C1 segment of cervical spinal cord (tissue), 14 donors: ENCODE data around the gene HLA-DPB1.

ENCODE experiments used
- DNase-seq, 14 donors: peaks; one replicate each; lab custom pipeline; 2025; lab: John Stamatoyannopoulos, UW

The HLA-DPB1 gene

GRCh38 chr6:33103776-33104175 lies 28.0 kb downstream of the HLA-DPB1 start:
- no peak for DNase-seq

GRCh38 chr6:33104887-33105286 lies 29.1 kb downstream of the HLA-DPB1 start:
- no peak for DNase-seq

DNA sequence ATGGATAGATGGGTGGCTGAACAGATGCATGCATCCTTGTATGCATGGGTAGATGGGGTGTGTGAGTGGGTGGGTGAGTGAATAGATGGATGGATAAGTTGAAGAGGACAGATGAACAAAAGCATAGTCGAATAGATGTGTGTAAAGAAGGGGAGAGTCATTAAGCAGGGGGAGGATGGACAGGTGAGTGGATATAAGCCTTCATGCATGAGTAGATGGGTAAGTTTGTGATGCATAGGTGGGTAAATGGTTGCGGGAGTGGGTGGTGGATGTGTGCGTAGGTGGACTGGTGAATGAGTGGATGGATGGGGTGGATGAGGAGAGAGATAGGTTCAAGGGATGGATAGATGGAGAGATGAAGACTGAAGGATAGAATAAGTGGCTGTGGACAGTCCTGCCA lies 29.6 kb downstream of the HLA-DPB1 start:
- no peak for DNase-seq

GRCh38 chr6:33105916-33106871 lies 30.4 kb downstream of the HLA-DPB1 start:
- DNase-seq = peak in 1 of 14 donors; percentile 25

- DNase-seq = no peak
Observed at GRCh38 chr6:33107641-33108040, 31.9 kb downstream of the HLA-DPB1 start.

DNA sequence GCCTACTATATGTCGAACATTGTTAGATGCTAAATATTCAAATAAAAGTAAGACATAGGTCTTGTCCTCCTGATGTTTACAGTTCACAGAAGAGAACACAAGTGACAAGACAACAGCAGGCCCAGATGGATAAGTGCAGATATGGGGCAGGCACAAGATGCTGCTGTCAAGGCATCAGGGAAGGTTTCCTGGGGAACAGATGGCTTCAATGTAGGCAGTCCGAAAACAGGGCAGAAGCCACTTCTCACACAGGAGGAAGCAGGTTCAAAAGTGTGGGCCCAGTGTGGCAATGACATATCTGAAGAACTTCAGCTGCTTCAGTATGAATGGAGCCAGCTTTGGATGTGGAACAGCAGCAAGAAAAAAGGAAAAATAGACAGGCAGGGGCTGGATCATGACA lies 32.5 kb downstream of the HLA-DPB1 start:
- DNase-seq = peak in 1 of 14 donors; percentile 78

DNA sequence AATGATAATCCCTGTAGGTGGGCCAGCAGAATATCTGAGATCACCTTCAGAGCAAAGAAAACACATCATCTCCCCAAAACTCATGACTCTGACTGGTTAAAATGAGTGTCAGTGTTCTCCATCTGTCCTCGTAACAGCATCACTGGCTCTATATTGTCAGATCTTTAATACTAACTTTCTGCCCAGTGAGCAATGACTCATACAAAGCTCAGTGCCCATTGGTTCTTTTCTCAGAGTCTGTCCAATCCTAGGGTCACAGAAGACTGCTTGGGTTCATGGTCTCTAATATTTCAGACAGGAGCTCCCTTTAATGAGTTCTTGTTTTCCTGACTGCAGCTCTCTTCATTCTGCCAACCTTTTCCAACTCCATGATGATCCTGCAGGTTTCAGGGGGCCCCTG lies 36.4 kb downstream of the HLA-DPB1 start:
- peak in 3 of 14 donors; percentile 9 to 80 (median 18) for DNase-seq

GRCh38 chr6:33113755-33114154 lies 38.0 kb downstream of the HLA-DPB1 start:
- no peak for DNase-seq

GRCh38 chr6:33114406-33114805 lies 38.6 kb downstream of the HLA-DPB1 start:
- DNase-seq = no peak

- DNase-seq = no peak
Observed at GRCh38 chr6:33116417-33116816, 40.6 kb downstream of the HLA-DPB1 start.

GRCh38 chr6:33116841-33117711 lies 41.3 kb downstream of the HLA-DPB1 start:
- peak in 1 of 14 donors; percentile 49 for DNase-seq

GRCh38 chr6:33117811-33118277 lies 42.1 kb downstream of the HLA-DPB1 start:
- DNase-seq = peak in 1 of 14 donors; percentile 32

DNA sequence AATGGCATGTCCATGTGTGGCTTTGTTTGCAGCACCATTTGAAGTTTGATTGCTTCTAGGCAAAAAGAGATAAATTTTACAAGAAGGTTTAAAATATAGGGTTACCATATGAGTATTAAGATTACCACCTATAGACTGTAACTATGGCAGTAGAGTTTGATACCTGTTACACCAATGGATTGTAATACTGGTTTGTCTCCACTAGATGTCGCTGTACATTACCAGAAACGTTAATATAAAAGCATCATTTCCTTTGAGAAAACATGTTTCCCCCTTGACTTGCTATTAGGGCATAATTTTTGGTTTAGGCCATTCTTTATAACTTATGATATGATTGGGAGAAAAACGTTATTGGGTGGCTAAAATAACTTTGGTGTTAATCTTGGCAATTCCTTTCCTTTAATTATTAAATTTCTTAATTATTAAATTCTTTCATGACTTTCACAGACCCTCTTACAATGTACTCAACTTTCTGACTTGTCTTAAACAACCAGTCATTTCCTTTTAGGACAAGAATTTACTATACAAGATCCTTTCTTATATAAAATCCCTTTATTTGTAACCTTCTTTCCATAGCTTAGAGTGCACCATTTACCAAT lies 42.8 kb downstream of the HLA-DPB1 start:
- peak in 1 of 14 donors; percentile 54 for DNase-seq

- DNase-seq = no peak
Observed at GRCh38 chr6:33120001-33120400, 44.2 kb downstream of the HLA-DPB1 start.

- no peak for DNase-seq
Observed at GRCh38 chr6:33123181-33123580, 47.4 kb downstream of the HLA-DPB1 start.

DNA sequence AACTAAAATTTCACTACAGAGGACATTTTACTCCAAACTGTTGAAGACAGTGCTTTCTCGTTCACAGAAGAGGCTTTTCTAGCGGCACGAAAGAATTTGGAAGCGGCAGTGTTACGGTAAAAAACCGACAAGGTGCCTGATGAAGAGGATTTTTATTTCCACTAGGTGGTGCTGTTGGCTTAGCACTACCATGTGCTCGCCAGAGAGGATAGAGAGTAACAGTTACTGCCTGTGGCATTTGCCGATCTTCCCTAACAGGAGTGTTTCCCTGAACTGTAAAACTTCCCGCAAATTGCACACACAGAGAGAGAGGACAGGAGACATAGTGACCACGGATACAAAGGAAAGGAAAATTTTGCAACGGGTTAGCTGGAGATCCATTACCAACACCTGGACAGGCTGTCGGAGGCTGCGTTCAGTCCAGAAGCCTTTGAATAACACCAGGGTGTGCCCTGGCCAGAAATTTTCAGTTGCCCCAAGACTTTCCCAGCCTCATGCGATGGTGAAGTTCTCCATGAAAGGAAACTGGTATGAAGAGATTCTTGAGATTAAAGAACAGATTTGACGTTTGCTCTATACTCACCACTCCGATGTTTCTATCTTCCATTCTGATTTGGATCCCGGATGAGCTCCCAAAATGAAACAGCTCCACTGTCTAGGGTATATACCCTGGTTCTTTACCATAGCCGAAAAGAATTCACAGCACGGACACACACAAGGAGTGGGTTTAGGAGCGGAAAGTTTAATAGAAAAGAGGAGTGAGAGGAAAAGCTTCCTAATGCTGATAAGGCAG lies 48.1 kb downstream of the HLA-DPB1 start:
- peak in 1 of 14 donors; percentile 64 for DNase-seq

- DNase-seq = no peak
Observed at GRCh38 chr6:33124525-33124901, 48.7 kb downstream of the HLA-DPB1 start.

- DNase-seq = no peak
Observed at GRCh38 chr6:33124947-33125346, 49.2 kb downstream of the HLA-DPB1 start.

- peak in 9 of 14 donors; percentile 5 to 52 (median 19) for DNase-seq
Observed at GRCh38 chr6:33126101-33126714, 50.4 kb downstream of the HLA-DPB1 start.

DNA sequence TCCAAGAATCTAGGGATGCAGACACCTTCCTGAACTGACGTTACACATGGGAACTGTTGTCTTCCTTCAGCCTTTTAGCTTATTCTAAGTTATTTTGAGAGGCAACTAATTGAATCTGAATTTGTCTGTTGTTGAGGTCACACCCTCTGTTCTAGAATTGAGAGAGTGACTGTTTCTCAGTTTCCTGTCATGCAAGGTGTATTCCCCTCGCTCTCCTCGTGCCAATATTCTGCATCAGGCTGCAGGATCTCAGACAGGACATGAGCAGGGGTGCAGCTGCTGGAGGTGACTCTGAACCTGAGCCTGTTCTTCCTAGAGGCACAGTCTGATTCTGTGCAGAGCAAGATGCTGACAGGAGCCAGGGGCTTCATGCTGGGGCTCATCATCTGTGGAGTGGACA lies 52.5 kb downstream of the HLA-DPB1 start:
- DNase-seq = no peak
